GM23338 (cell line): ENCODE results near the gene SLC8A1. TPM values are rescaled to one million over a fixed set of nuclear protein-coding genes. Genes with fewer than 3 reads are reported as not detected.

ENCODE experiments used
- ATAC-seq: fragments of 200-7000 bp; cut with Tn5 transposase; 3 replicates; pipeline ENCODE4 v1.9.1; 2020
- DNase-seq: peaks from one replicate; pipeline ENCODE4 v3.0.0-alpha.2; 2015; ENCODE audit warnings: low spot score
- H2AFZ ChIP-seq: fragments of 200-600 bp; sonication (generic); 2 replicates; pipeline ENCODE4 v1.8.0; 2016; ENCODE audit warnings: antibody characterized with exemption, mild to moderate bottlenecking, moderate library complexity
- H3F3A ChIP-seq: fragments of 200-600 bp; sonication (generic); replicated peaks from 2 replicates; pipeline ENCODE4 v1.8.0; 2017; ENCODE audit warnings: antibody characterized with exemption, mixed run types, low read depth
- H3K27ac ChIP-seq: fragments of 200-600 bp; sonication (generic); 2 replicates; pipeline ENCODE4 v1.6.1; 2016; ENCODE audit warnings: low read depth
- H3K27me3 ChIP-seq: fragments of 200-600 bp; sonication (generic); 2 replicates; pipeline ENCODE4 v1.8.0; 2016; ENCODE audit warnings: mild to moderate bottlenecking, mixed run types, moderate library complexity; ENCODE audit not compliant: insufficient read depth
- H3K36me3 ChIP-seq: fragments of 200-600 bp; sonication (generic); 2 replicates; pipeline ENCODE4 v1.8.0; 2016; ENCODE audit warnings: mild to moderate bottlenecking; ENCODE audit not compliant: insufficient read depth
- H3K4me1 ChIP-seq: fragments of 200-600 bp; sonication (generic); 2 replicates; pipeline ENCODE4 v1.8.0; 2016; ENCODE audit warnings: mild to moderate bottlenecking, moderate library complexity; ENCODE audit not compliant: insufficient read depth
- H3K4me2 ChIP-seq: fragments of 200-600 bp; sonication (generic); 2 replicates; pipeline ENCODE4 v1.7.1; 2017; ENCODE audit warnings: mixed run types
- H3K4me3 ChIP-seq: fragments of 200-600 bp; sonication (generic); 2 replicates; pipeline ENCODE4 v1.6.1; 2016; ENCODE audit warnings: mixed run types
- H3K79me2 ChIP-seq: fragments of 200-600 bp; sonication (generic); replicated peaks from 2 replicates; pipeline ENCODE4 v1.8.0; 2017; ENCODE audit warnings: mild to moderate bottlenecking; ENCODE audit not compliant: insufficient read depth
- H3K9me2 ChIP-seq: fragments of 200-600 bp; sonication (generic); 2 replicates; pipeline ENCODE4 v1.8.0; 2017; ENCODE audit not compliant: insufficient read depth
- H4K20me1 ChIP-seq: fragments of 200-600 bp; sonication (generic); replicated peaks from 2 replicates; pipeline ENCODE4 v1.8.0; 2017; ENCODE audit warnings: mild to moderate bottlenecking; ENCODE audit not compliant: insufficient read depth
- H3K27ac Mint-ChIP-seq: 2 replicates; pipeline ENCODE4 v1.8.0; 2020; ENCODE audit warnings: inconsistent platforms, mild to moderate bottlenecking, moderate library complexity, mixed read lengths
- H3K27me3 Mint-ChIP-seq: 3 replicates; pipeline ENCODE4 v1.8.0; 2022; ENCODE audit warnings: low read depth, mild to moderate bottlenecking, moderate library complexity, mixed read lengths, inconsistent platforms; ENCODE audit not compliant: insufficient read depth, poor library complexity
- H3K36me3 Mint-ChIP-seq: 3 replicates; pipeline ENCODE4 v1.8.0; 2021; ENCODE audit warnings: low read depth, mild to moderate bottlenecking, inconsistent platforms, moderate library complexity, mixed read lengths
- H3K4me1 Mint-ChIP-seq: 3 replicates; pipeline ENCODE4 v1.8.0; 2020; ENCODE audit warnings: mild to moderate bottlenecking, inconsistent platforms, mixed read lengths
- H3K4me3 Mint-ChIP-seq: 3 replicates; pipeline ENCODE4 v1.8.0; 2021; ENCODE audit warnings: moderate library complexity, mild to moderate bottlenecking, inconsistent platforms, mixed read lengths
- H3K9me3 Mint-ChIP-seq: 3 replicates; pipeline ENCODE4 v1.8.0; 2020; ENCODE audit warnings: moderate library complexity, mild to moderate bottlenecking, inconsistent platforms, mixed read lengths
- CREB1 ChIP-seq: fragments of 250-450 bp; sonication (Bioruptor Pico); IDR thresholded peaks from 2 replicates; pipeline ENCODE4 v1.5.0; 2020; ENCODE audit warnings: low read depth, mild to moderate bottlenecking, moderate library complexity
- CTCF ChIP-seq, 2 experiments: fragments of 200-600 bp in 1 of 2; sonication (generic) in 1 of 2; conservative IDR thresholded peaks; 2 replicates each; pipeline versions ENCODE4 v1.5.1 to v1.6.1; 2016 to 2017; ENCODE audit warnings: antibody characterized with exemption in 2 of 2, low read depth in 2 of 2, mild to moderate bottlenecking in 2 of 2, moderate library complexity in 1 of 2
- ETS1 ChIP-seq: IDR thresholded peaks from 2 replicates; pipeline ENCODE4 v1.6.1; 2016; ENCODE audit warnings: antibody characterized with exemption
- EZH2 ChIP-seq: fragments of 200-600 bp; sonication (generic); IDR thresholded peaks from one replicate; pipeline ENCODE4 v1.8.0; 2017; ENCODE audit warnings: antibody characterized with exemption, mild to moderate bottlenecking, low read depth; ENCODE audit not compliant: unreplicated experiment
- EZH2phosphoT487 ChIP-seq: fragments of 200-600 bp; sonication (generic); IDR thresholded peaks from one replicate; pipeline ENCODE4 v1.8.1; 2018; ENCODE audit warnings: antibody characterized with exemption; ENCODE audit not compliant: unreplicated experiment
- JUNB ChIP-seq: IDR thresholded peaks from one replicate; pipeline ENCODE4 v1.6.1; 2016; ENCODE audit warnings: antibody characterized with exemption; ENCODE audit not compliant: unreplicated experiment
- NANOG ChIP-seq: IDR thresholded peaks from 2 replicates; pipeline ENCODE4 v1.6.1; 2016; ENCODE audit warnings: antibody characterized with exemption, borderline replicate concordance
- POLR2AphosphoS5 ChIP-seq: IDR thresholded peaks from 2 replicates; pipeline ENCODE4 v1.6.1; 2016; ENCODE audit warnings: antibody characterized with exemption, low read depth
- REST ChIP-seq: IDR thresholded peaks from one replicate; pipeline ENCODE4 v1.6.1; 2018; ENCODE audit warnings: antibody characterized with exemption; ENCODE audit not compliant: unreplicated experiment
- STAT1 ChIP-seq: IDR thresholded peaks from one replicate; pipeline ENCODE4 v1.6.1; 2016; ENCODE audit warnings: antibody characterized with exemption; ENCODE audit not compliant: unreplicated experiment
- ZNF114 ChIP-seq: fragments of 250-450 bp; sonication (Bioruptor Pico); IDR thresholded peaks from 2 replicates; pipeline ENCODE4 v1.5.0; 2020; ENCODE audit warnings: mild to moderate bottlenecking, moderate library complexity
- ZNF331 ChIP-seq: fragments of 250-450 bp; sonication (Bioruptor Pico); IDR thresholded peaks from 2 replicates; pipeline ENCODE4 v1.5.0; 2020; ENCODE audit warnings: low read depth, mild to moderate bottlenecking, moderate library complexity
- ZNF462 ChIP-seq: fragments of 250-450 bp; sonication (Bioruptor Pico); IDR thresholded peaks from 2 replicates; pipeline ENCODE4 v1.5.0; 2020; ENCODE audit warnings: mild to moderate bottlenecking, moderate library complexity
- polyA plus RNA-seq: library from polyadenylated mRNA; unstranded; fragments of >200 nt; fragmentation: Nextera tagmentation; extraction: Ambion mirVana; gene quantifications from 2 replicates; pipeline ENCODE4 v1.2.1, GENCODE V29; 2016
- total RNA-seq: library from RNA; depleted of rRNA; stranded (reverse); fragments of >200 nt; shearing (Covaris generic); gene quantifications from 2 replicates; pipeline ENCODE4 v1.2.3, GENCODE V29; 2014

The SLC8A1 gene
- total and polyA plus RNA-seq, 2 experiments from 2014 or later: 2.5 to 3.3 TPM

- Histone ChIP-seq H3F3A (no peaks in the 10 kb centered on the region), H4K20me1 (no peaks in the 10 kb centered on the region), H3K4me3 (no peak overlapping the region), H2AFZ (no peak overlapping the region), H3K4me1 (no peaks in the 10 kb centered on the region), H3K79me2 (no peaks in the 10 kb centered on the region), H3K27me3 (no peaks in the 10 kb centered on the region), H3K4me2 (no peak overlapping the region), H3K9me2 (no peaks in the 10 kb centered on the region), H3K36me3 (no peaks in the 10 kb centered on the region), H3K27ac (no peak overlapping the region)
- TF ChIP-seq JUNB (no peak), NANOG (no peak), ZNF114 (no peak), CREB1 (CRISPR knock-in tag) (no peak), ETS1 (no peak), CTCF (conservative IDR thresholded peaks at IDR 0.05; ENCODE audit: low read depth in 2 of 2) (no peak), EZH2 (no peak), ZNF462 (CRISPR knock-in tag) (no peak), ZNF331 (CRISPR knock-in tag) (no peak), STAT1 (no peak), REST (no peak), POLR2AphosphoS5 (no peak), EZH2phosphoT487 (no peak)
- Mint-ChIP-seq H3K27me3 (no peaks in the 10 kb centered on the region), H3K4me3 (no peak overlapping the region), H3K36me3 (no peaks in the 10 kb centered on the region), H3K27ac (no peak overlapping the region), H3K9me3 (no peaks in the 10 kb centered on the region; the same call in 2 of the 3 replicates), H3K4me1 (peaks cover 5% of the 10 kb centered on the region; the same call in 2 of the 3 replicates)
- ATAC-seq (no peak), DNase-seq (no peak)
Observed at GRCh38 chr2:40485318-40485717, 33.4 kb upstream of the SLC8A1 start.
